SU-DHL-6 (cell line): Measurements from ENCODE around the gene MAB21L4.
A peak's percentile ranks its signal among the peaks of the same experiment; 100 is the strongest.

Experiments
- H2AFZ ChIP-seq: fragments of 200-600 bp; sonication (generic); 2 replicates; pipeline ENCODE4 v1.6.1; 2014; ENCODE audit warnings: low read depth, mild to moderate bottlenecking, moderate library complexity, mixed read lengths, antibody characterized with exemption, low read length; ENCODE audit not compliant: severe bottlenecking
- H3F3A ChIP-seq: fragments of 200-600 bp; shearing (Covaris generic); 2 replicates; pipeline ENCODE4 v1.6.0; 2016; ENCODE audit warnings: antibody characterized with exemption, mild to moderate bottlenecking; ENCODE audit not compliant: insufficient read depth
- H3K27ac ChIP-seq: fragments of 200-600 bp; sonication (generic); 2 replicates; pipeline ENCODE4 v1.5.1; 2016; ENCODE audit warnings: low read depth, mild to moderate bottlenecking, low read length, moderate library complexity, mixed read lengths
- H3K27me3 ChIP-seq: fragments of 200-600 bp; sonication (generic), shearing (Covaris generic); 2 replicates; pipeline ENCODE4 v1.6.0; 2014; ENCODE audit warnings: mild to moderate bottlenecking, low read length
- H3K36me3 ChIP-seq: fragments of 200-600 bp; sonication (generic); 2 replicates; pipeline ENCODE4 v1.6.1; 2014; ENCODE audit warnings: mild to moderate bottlenecking, low read length, mixed read lengths
- H3K4me2 ChIP-seq: fragments of 300-600, 200-600 bp; shearing (Covaris generic), sonication (generic); 2 replicates; pipeline ENCODE4 v1.6.0; 2014; ENCODE audit warnings: low read length, low read depth, mild to moderate bottlenecking; ENCODE audit not compliant: poor library complexity, severe bottlenecking
- H3K4me3 ChIP-seq: fragments of 200-600 bp; sonication (generic); 2 replicates; pipeline ENCODE4 v1.5.1; 2014; ENCODE audit warnings: antibody characterized with exemption, low read length, mild to moderate bottlenecking, mixed read lengths; ENCODE audit not compliant: insufficient read depth, poor library complexity, severe bottlenecking
- H3K79me2 ChIP-seq: fragments of 200-600 bp; sonication (generic); 2 replicates; pipeline ENCODE4 v1.6.1; 2014; ENCODE audit warnings: mild to moderate bottlenecking, low read length, moderate library complexity; ENCODE audit not compliant: insufficient read depth
- H3K9ac ChIP-seq: fragments of 200-600 bp; sonication (generic); 2 replicates; pipeline ENCODE4 v1.7.0; 2014; ENCODE audit warnings: mild to moderate bottlenecking, low read length
- H3K9me2 ChIP-seq: fragments of 200-600 bp; sonication (generic); replicated peaks from 2 replicates; pipeline ENCODE4 v1.6.1; 2014; ENCODE audit warnings: low read length; ENCODE audit not compliant: insufficient read depth
- H3K9me3 ChIP-seq: fragments of 200-600 bp; sonication (generic); 2 replicates; pipeline ENCODE4 v1.6.1; 2014; ENCODE audit warnings: low read length, mixed read lengths; ENCODE audit not compliant: insufficient read depth
- H4K20me1 ChIP-seq: fragments of 200-600 bp; sonication (generic); 2 replicates; pipeline ENCODE4 v1.6.1; 2014; ENCODE audit warnings: low read depth, mild to moderate bottlenecking, antibody characterized with exemption, low read length, moderate library complexity, mixed read lengths
- CTCF ChIP-seq: fragments of 200-600 bp; sonication (generic); IDR thresholded peaks from one replicate; pipeline ENCODE4 v1.5.1; 2017; ENCODE audit warnings: antibody characterized with exemption, mild to moderate bottlenecking, low read length, moderate library complexity; ENCODE audit not compliant: insufficient read depth, poor library complexity, severe bottlenecking
- EZH2phosphoT487 ChIP-seq: fragments of 200-600 bp; sonication (generic), shearing (Covaris generic); conservative IDR thresholded peaks from 2 replicates; pipeline ENCODE4 v1.6.1; 2018; ENCODE audit warnings: mild to moderate bottlenecking, antibody characterized with exemption, low read length, moderate library complexity, mixed read lengths

The MAB21L4 gene

GRCh38 chr2:240852671-240853314, 43.2 kb downstream of the MAB21L4 start:
- no peak overlapping the region for H3K4me2 ChIP-seq
- H3K27me3 ChIP-seq: no peaks in the 10 kb centered on the region
- H3K27ac ChIP-seq: no peak overlapping the region
- no peaks in the 10 kb centered on the region for H3K79me2 ChIP-seq
- TF ChIP-seq CTCF (no peak), EZH2phosphoT487 (no peak)
- H3K4me3 ChIP-seq: no peak overlapping the region
- 0 out of 2 replicates have a peak, but pooled peaks cover 6% of the 10 kb centered on the region for H3K9me3 ChIP-seq
- no peak overlapping the region for H3K9ac ChIP-seq
- H2AFZ ChIP-seq: no peak overlapping the region
- no peaks in the 10 kb centered on the region for H3K9me2 ChIP-seq
- no peaks in the 10 kb centered on the region for H3K36me3 ChIP-seq
- H3F3A ChIP-seq: no peaks in the 10 kb centered on the region
- H4K20me1 ChIP-seq: no peaks in the 10 kb centered on the region

- Histone ChIP-seq H3F3A (no peaks in the 10 kb centered on the region), H2AFZ (no peak overlapping the region), H3K9ac (no peak overlapping the region), H3K36me3 (no peaks in the 10 kb centered on the region), H3K4me3 (no peak overlapping the region), H3K4me2 (no peak overlapping the region), H3K79me2 (no peaks in the 10 kb centered on the region), H4K20me1 (no peaks in the 10 kb centered on the region), H3K27ac (no peak overlapping the region), H3K9me2 (no peaks in the 10 kb centered on the region), H3K27me3 (no peaks in the 10 kb centered on the region), H3K9me3 (0 out of 2 replicates have a peak, but pooled peaks cover 6% of the 10 kb centered on the region)
- TF ChIP-seq CTCF: peak; percentile 81
- no peak for TF ChIP-seq EZH2phosphoT487
Measured at GRCh38 chr2:240851078-240851991, 44.6 kb downstream of the MAB21L4 start.

GRCh38 chr2:240850756-240851077, 45.2 kb downstream of the MAB21L4 start:
- no peaks in the 10 kb centered on the region for H4K20me1 ChIP-seq
- no peak overlapping the region for H3K4me3 ChIP-seq
- H3K9ac ChIP-seq: no peak overlapping the region
- no peaks in the 10 kb centered on the region for H3K27me3 ChIP-seq
- H3K4me2 ChIP-seq: no peak overlapping the region
- H3K27ac ChIP-seq: no peak overlapping the region
- H3K79me2 ChIP-seq: no peaks in the 10 kb centered on the region
- H3K9me2 ChIP-seq: no peaks in the 10 kb centered on the region
- TF ChIP-seq CTCF (no peak), EZH2phosphoT487 (no peak)
- H2AFZ ChIP-seq: no peak overlapping the region
- H3K36me3 ChIP-seq: no peaks in the 10 kb centered on the region
- H3F3A ChIP-seq: no peaks in the 10 kb centered on the region
- 0 out of 2 replicates have a peak, but pooled peaks cover 6% of the 10 kb centered on the region for H3K9me3 ChIP-seq
